ENCODE data around the gene GNA12. TPM values are rescaled to one million over a fixed set of nuclear protein-coding genes. Genes with fewer than 3 reads are reported as not detected.
"Not testable (repeated sequence)": the region's sequence is repeated elsewhere in the genome, so short reads cannot be mapped to it uniquely, and the experiment has no call there.

GNA12 gene
- total RNA-seq, 1 donor, result 22.7 TPM

DNA sequence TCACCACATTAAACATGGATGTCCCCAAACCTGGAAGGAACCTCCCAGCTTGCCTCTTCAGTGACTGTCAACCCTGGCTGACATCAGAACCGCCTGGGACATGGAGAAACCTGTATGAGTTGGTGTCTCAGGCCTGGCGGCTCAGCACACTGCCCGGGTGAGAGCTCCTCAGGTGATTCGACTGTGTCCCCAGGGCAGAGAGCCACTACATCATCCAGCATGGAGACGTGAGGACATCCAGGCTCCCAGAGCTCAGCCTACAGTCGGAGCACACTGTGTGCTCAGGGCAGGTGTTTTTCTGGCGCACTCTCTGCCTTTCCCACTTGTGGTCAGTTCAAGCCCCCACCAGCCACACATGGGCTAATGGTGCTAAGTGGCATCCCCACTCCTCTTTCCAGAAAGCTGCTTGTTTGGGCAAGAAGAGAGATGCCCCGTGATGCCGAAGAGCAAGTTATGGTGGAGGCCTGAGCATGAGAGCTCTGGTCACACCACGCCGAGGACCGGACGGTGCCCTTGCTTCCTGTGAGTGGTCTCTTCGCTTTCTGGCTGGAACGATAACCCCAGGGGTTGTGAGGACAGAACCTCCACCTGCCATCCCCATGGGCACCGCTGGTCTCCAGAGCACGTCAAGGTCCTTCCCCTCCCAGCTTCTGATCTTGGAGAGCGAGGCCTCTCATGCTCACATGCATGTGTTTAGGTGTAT is 117.6 kb downstream of the GNA12 start:
- no peaks in the 10 kb centered on the region for H3K27me3 ChIP-seq (ENCODE audit: insufficient read depth, low read length)
- no peaks in the 10 kb centered on the region for H3K9me3 ChIP-seq (ENCODE audit: low read depth, low read length)
- no peak overlapping the region for H3K4me3 ChIP-seq (ENCODE audit: low read length)
- peaks cover 19% of the 10 kb centered on the region for H3K4me1 ChIP-seq (ENCODE audit: insufficient read depth, low read length)

DNA sequence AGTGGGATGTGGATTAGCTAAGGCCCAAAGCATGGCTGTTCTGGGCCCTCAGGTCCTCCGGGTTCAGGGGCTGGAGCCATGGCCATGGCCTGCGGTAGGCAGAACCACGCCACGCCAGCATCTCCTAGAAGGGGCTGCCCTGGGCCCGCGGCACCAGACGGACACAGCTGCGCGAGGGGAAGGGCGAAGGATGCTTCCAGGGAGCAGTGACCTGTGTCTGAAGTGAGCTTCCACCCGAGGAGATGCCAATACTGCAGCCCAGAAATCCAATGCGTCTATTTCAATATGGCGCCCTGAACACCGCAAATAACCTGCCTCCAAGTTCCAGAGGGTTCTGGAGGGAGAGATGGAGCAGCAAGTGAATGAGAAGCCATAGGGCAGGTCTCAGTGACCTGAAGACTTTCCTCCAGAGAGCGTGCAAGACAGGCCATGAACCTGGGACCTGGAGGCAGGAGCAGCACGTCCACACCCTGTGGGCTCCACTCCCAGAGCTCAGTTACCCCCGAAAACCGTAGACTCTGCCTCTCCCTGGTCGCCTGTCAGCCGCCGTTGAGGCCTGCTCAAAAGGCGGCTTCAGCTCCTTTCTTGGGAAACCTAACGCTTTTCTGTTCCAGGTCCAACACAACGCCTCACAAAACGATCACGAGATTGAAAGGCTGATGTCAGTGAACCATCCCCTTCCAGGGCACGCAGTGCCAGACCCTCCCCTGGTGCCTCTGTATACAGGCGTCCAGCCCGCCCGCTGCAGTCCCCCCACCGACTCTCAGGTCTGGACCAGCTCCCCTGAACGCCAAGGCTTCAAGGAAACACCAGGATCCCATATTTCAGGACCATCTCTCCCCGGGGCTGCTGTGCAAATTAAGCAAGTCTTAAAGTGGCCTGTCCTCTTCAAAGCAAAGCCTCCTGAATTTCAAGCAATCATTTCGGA is 118.7 kb downstream of the GNA12 start:
- Histone ChIP-seq H3K9me3 (ENCODE audit: low read depth, low read length) (no peaks in the 10 kb centered on the region), H3K27me3 (ENCODE audit: insufficient read depth, low read length) (no peaks in the 10 kb centered on the region), H3K4me1 (ENCODE audit: insufficient read depth, low read length) (peaks cover 27% of the 10 kb centered on the region), H3K4me3 (ENCODE audit: low read length) (no peak overlapping the region)

DNA sequence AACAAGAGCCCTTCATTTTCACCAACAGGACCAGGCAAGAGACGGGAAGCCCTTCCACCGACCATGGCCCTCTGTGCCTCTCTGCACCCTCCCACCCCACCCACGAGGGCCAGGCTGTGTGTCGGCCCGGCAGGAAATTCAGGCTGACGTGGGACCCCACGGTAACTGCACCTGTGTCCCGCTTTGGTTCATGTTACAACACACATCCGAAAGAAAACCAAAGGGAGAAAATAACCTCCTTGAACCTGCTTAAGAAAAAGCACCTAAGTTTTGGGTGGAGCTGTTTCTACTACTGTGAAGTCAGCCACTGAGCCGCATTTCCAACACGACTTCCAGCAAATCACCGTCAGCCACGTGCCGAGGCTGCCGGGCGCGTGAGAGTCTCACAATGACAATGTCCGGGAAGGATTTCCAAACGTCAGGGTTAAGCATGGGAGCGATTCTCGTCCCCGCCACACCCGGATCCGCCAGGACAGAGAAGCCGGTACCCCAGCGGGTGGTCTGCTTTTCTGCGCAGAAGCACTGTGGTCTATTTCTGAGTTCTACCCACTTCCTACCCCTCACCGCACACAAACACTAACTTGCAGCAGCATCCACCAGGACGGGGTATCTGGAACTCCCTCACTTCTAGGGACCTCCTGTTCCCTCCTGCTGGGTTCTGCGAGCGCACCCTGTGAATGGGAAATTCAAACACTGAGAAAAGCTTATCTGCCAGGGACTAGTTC is 119.5 kb downstream of the GNA12 start:
- no peaks in the 10 kb centered on the region for H3K9me3 ChIP-seq (ENCODE audit: low read depth, low read length)

DNA sequence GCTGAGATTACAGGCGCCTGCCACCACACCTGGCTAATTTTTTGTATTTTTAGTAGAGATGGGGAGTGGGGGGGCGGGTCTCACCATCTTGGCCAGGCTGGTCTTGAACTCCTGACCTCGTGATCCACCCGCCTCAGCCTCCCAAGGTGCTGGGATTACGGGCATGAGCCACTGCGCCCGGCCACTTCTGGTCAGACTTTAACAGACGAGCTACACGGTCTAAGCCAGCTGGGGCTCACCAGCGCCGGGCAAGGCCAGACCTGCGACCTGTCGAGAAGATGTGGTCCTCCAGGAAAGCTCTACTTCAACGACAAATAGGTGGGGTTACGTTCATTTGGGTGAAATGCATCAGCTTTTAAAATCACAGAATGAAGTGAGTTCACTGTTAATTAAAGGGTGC is 120.1 kb downstream of the GNA12 start:
- not testable (repeated sequence) for H3K27me3 ChIP-seq (ENCODE audit: insufficient read depth, low read length); H3K9me3 ChIP-seq (ENCODE audit: low read depth, low read length); H3K4me3 ChIP-seq (ENCODE audit: low read length)
- H3K4me1 ChIP-seq (ENCODE audit: insufficient read depth, low read length), result peaks cover 24% of the 10 kb centered on the region

More for the DNA sequence above, 119.5 kb downstream of the GNA12 start:
- Histone ChIP-seq H3K4me3 (ENCODE audit: low read length) (no peak overlapping the region), H3K27me3 (ENCODE audit: insufficient read depth, low read length) (no peaks in the 10 kb centered on the region), H3K4me1 (ENCODE audit: insufficient read depth, low read length) (peaks cover 27% of the 10 kb centered on the region)

DNA sequence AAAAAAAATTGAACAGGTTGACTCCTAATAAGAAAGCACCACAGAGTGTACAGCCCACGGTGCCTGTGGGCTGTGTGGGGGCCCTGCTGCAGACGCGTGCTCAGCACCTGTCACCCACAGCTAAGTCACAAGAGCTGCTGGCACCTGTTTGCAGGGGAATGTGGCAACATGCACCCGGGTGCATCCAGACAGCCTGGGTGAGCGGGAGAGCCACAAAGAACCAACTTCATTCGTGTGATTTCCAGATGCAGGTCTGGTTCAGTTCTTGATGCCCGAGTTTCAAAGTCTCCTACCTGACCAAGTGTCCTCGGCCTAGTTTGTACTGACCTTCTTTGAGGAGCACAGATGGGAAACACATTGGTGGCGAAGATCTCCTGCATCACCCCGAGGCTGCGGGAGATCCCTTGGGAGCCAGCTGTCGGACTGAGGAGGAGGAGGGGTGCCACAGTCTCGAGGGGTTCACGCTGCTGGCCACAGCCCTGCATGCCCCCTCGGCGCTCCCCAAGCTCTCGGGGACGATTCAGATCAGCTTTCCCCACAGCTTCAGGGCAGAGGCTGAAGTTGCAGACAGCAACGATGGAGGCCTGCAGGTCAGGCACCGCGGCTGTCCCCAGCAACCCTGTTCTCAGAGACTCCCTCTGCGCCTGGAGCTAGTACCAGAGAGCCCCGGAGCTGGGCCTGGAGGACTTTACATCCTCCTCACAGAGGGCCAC is 120.8 kb downstream of the GNA12 start:
- Histone ChIP-seq H3K4me1 (ENCODE audit: insufficient read depth, low read length) (peaks cover 26% of the 10 kb centered on the region), H3K9me3 (ENCODE audit: low read depth, low read length) (no peaks in the 10 kb centered on the region), H3K27me3 (ENCODE audit: insufficient read depth, low read length) (no peaks in the 10 kb centered on the region), H3K4me3 (ENCODE audit: low read length) (no peak overlapping the region)

DNA sequence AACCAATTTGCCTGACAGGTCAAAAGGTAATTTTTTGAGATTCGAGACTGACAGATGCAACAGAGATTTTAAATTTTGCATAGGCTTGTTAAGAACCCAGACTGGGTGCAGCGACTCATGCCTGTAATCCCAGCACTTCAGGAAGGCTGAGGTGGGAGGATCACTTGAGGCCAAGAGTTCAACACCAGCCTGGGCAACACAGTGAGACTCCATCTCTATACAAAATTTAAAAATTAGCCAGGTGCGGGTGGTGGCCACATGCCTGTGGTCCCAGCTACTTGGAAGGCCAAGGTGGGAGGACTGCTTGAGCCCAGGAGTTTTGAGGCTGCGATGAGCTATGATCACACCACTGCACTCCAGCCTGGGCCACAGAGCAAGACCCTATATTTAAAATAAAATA is 121.5 kb downstream of the GNA12 start:
- Histone ChIP-seq H3K4me1 (ENCODE audit: insufficient read depth, low read length) (peaks cover 28% of the 10 kb centered on the region), H3K4me3 (ENCODE audit: low read length) (no peak overlapping the region), H3K27me3 (ENCODE audit: insufficient read depth, low read length) (no peaks in the 10 kb centered on the region), H3K9me3 (ENCODE audit: low read depth, low read length) (no peaks in the 10 kb centered on the region)

DNA sequence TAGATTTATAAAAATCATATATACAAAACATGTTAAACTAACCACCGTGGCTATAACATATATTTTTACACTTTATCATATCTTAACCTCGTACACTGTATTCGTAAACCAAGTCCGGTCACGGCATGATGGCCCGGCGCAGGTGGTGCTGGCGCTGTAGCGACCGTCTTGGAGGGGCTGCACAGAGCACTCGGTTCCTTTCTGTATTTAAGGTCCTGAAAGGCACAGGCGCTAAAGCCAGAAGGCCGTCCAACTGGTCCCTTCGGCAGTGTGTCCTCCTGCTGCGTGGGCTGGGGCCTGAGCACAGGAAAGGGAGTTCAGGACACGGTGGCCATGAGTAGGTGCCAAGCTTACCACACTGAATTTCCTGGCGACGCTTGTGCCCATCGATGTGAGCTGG is 122.3 kb downstream of the GNA12 start:
- Histone ChIP-seq H3K9me3 (ENCODE audit: low read depth, low read length) (no peaks in the 10 kb centered on the region), H3K4me1 (ENCODE audit: insufficient read depth, low read length) (peaks cover 33% of the 10 kb centered on the region), H3K4me3 (ENCODE audit: low read length) (no peak overlapping the region), H3K27me3 (ENCODE audit: insufficient read depth, low read length) (no peaks in the 10 kb centered on the region)

DNA sequence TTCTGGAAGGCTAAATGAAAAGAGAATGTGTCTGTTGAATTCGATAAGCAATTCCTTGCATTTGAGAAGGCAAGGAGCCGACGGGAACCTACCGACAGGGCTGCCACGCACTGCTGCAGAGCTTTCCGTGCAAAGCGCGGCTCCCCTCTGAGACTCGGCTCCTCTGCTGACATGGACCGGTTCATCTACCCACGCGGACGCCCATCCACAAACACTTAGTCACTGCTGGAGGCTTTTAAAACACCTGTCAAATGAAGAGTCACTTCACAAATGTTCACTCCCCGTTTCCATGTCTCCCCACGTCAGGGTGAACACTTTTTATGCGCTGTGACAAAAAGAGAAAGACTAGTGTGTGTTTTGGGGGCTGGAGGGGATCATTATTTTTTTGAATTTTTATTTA is 124.1 kb downstream of the GNA12 start:
- H3K4me1 ChIP-seq (ENCODE audit: insufficient read depth, low read length), result peaks cover 51% of the 10 kb centered on the region
- no peaks in the 10 kb centered on the region for H3K9me3 ChIP-seq (ENCODE audit: low read depth, low read length)
- H3K27me3 ChIP-seq (ENCODE audit: insufficient read depth, low read length), result no peaks in the 10 kb centered on the region
- no peak overlapping the region for H3K4me3 ChIP-seq (ENCODE audit: low read length)

DNA sequence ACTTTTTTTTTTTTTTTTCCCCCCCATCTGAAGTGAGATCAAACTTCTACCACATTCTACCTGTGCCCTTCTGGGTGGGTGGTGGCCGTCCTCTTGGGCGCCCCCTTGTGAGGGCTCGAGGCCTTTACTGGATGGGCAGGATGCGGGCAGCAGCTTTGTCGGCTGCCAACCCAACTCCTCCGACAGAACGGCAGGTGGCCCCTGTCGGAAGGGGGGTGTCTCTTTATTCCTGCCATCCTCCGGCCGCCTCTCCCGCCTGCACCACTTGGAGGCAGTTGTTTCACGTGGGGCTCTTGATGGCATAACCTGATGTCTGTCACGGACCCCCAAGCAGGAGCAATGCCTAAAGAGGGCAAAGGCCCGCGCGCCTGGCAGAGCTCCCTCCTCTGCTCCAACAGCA is 125.1 kb downstream of the GNA12 start:
- Histone ChIP-seq H3K4me1 (ENCODE audit: insufficient read depth, low read length) (peaks cover 55% of the 10 kb centered on the region), H3K9me3 (ENCODE audit: low read depth, low read length) (no peaks in the 10 kb centered on the region), H3K4me3 (ENCODE audit: low read length) (no peak overlapping the region), H3K27me3 (ENCODE audit: insufficient read depth, low read length) (no peaks in the 10 kb centered on the region)

DNA sequence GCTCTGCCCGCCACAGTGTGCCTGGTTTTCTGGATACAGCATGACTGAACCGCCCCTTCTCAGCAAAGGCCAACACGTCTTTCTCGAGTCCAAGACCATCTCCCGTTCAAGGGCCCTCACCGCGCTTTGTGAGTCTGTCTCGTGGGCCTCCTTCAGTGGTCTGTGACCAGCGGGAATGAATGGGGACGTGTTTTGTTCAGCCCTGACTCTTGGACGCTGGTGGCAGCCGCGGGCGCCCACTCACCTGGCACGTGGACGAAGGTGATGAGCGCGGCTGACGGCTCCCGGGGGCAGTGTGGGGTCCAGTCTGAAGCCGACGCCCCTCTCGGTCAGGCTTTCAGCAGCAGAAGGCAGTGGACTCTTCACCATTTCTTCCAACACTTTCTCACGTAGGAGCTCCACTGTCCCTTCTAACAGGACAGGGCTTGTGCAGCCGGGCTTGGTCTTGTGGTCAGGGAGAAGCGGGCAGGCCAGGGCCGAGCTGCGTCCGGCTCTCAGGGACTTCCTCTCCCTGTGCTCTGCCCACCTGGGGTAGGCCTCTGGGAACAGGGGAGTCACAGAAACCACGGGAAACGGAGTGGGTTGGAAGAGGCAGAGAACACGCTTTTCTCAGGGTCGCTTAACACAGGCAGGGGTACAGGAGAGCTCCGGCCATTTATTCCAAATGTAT is 125.7 kb downstream of the GNA12 start:
- H3K9me3 ChIP-seq (ENCODE audit: low read depth, low read length), result no peaks in the 10 kb centered on the region
- H3K4me3 ChIP-seq (ENCODE audit: low read length), result no peak overlapping the region
- peaks cover 55% of the 10 kb centered on the region for H3K4me1 ChIP-seq (ENCODE audit: insufficient read depth, low read length)
- no peaks in the 10 kb centered on the region for H3K27me3 ChIP-seq (ENCODE audit: insufficient read depth, low read length)

DNA sequence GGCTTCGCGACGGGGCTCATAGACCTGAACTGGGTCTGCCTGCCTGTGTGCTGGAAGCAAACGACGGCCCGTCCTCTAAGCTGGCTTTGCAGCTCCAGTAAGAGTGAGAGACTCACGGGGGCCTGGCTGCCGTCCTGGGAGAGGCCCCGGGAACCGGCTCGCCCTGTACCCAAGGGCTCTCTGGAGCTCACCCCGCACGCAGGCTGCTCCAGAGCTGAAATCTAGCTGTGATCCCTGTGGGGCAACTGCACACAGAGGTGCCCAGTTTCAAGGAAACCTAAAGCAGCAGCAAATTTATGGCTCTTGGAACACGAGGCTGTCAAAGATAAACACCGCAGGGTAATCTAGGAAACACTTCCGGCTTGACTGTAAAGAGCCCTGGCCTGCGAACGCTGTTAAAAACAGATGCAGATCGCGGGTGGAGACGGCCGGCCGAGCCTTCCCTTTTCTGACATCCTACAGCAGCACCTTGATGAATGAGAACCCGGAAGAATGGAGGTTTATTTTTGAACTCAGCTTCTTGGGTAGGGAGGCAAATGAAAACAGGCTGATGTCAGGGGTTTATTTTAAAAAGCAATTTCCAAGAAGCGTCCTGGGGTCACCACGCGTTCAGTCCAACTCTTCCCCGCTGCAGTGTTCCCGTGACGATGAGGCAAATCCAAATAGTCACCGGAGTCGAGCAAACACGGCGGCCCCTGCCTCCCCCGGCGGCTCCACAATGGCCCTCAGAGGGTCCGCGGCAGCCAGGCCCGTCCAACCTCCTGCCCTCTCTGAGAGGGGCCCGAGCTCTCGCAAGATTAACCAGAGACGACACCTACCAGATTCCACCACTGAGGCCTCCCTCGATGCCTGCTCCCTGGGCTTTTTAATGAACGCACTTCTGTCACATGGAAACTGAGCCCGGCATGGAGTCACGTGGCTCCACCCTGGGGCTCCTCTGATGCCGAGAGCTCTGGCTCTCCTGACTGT is 126.5 kb downstream of the GNA12 start:
- no peaks in the 10 kb centered on the region for H3K9me3 ChIP-seq (ENCODE audit: low read depth, low read length)
- H3K4me3 ChIP-seq (ENCODE audit: low read length), result no peak overlapping the region
- H3K4me1 ChIP-seq (ENCODE audit: insufficient read depth, low read length), result peaks cover 60% of the 10 kb centered on the region
- no peaks in the 10 kb centered on the region for H3K27me3 ChIP-seq (ENCODE audit: insufficient read depth, low read length)

DNA sequence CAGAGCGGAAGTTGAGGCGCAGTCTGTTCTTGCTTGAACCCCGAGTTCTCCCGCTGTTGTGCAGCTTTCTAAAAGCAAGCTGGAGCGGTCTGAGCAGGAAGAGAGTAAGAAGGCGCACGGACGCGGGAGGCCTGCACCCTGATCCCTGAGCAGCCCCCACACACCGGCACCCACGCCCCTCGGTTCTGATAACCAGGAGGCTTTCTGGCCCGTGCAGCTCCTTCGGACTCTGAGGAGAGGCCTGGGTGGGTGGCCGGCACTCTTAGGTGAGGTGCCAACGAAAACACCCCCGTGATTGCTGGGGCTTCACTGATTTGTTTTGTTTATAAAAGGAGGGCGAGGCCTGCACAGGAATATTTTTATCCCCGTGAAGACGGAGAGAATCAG is 127.2 kb downstream of the GNA12 start:
- Histone ChIP-seq H3K9me3 (ENCODE audit: low read depth, low read length) (no peaks in the 10 kb centered on the region), H3K4me3 (ENCODE audit: low read length) (no peak overlapping the region), H3K4me1 (ENCODE audit: insufficient read depth, low read length) (peaks cover 62% of the 10 kb centered on the region), H3K27me3 (ENCODE audit: insufficient read depth, low read length) (no peaks in the 10 kb centered on the region)

DNA sequence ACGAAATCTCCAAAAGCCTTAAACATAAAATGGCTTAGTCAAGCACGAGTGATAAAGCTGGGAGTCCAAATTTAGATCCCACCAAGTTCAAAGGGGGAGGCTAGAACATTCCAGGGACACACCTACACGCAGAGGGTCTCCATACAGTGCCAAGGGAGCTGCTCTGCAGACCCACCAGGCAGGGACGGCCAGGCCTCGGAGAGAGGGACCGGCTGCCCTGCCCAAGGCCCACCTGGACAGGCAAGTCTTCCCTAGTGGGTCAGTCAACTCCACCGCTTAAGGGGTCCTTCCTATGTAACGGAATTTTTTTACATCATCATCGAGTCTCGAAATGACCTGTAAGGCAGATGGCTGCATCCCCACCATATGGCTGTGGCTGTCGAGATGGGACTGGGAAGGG is 127.6 kb downstream of the GNA12 start:
- Histone ChIP-seq H3K27me3 (ENCODE audit: insufficient read depth, low read length) (no peaks in the 10 kb centered on the region), H3K4me1 (ENCODE audit: insufficient read depth, low read length) (peaks cover 66% of the 10 kb centered on the region), H3K9me3 (ENCODE audit: low read depth, low read length) (no peaks in the 10 kb centered on the region), H3K4me3 (ENCODE audit: low read length) (no peak overlapping the region)
